PC-3 (cell line): ENCODE results near the gene PF4V1. TPM values are rescaled to one million over a fixed set of nuclear protein-coding genes. Genes with fewer than 3 reads are reported as not detected.

ENCODE experiments used
- ATAC-seq: fragments of 200-7000 bp; cut with Tn5 transposase; 2 replicates; pipeline ENCODE4 v1.9.1; 2020; ENCODE audit warnings: mild to moderate bottlenecking, moderate library complexity
- BruUV-seq: library from RNA; stranded (reverse); fragments of 400-500 nt; replicated peaks from 2 replicates; lab custom pipeline; 2021; lab: Mats Ljungman, UMichigan
- CTCF ChIA-PET: fragments of 300-600 bp; sonication (Branson Sonifier 250); formaldehyde crosslinking; loops from one replicate; lab custom pipeline; 2022; ENCODE audit warnings: antibody characterized with exemption; lab: Charles Lee
- POLR2A ChIA-PET: fragments of 300-600 bp; sonication (Branson Sonifier 250); formaldehyde crosslinking; loops from one replicate; lab custom pipeline; 2022; ENCODE audit warnings: antibody characterized with exemption; ENCODE audit not compliant: unreplicated experiment; lab: Charles Lee
- DNase-seq: peaks from one replicate; pipeline ENCODE4 v3.0.0-alpha.2; 2015
- H2AFZ ChIP-seq: fragments of 300-600 bp; sonication (generic); 2 replicates; pipeline ENCODE4 v1.6.0; 2016; ENCODE audit warnings: antibody characterized with exemption, low read length
- H3F3A ChIP-seq: fragments of 300-600 bp; sonication (generic); one replicate; pipeline ENCODE4 v1.6.0; 2017; ENCODE audit warnings: antibody characterized with exemption, low read length, control low read depth, mild to moderate bottlenecking; ENCODE audit not compliant: unreplicated experiment
- H3K27ac ChIP-seq: fragments of 300-600 bp; sonication (generic); 2 replicates; pipeline ENCODE4 v1.5.1; 2016; ENCODE audit warnings: mild to moderate bottlenecking, low read length
- H3K27me3 ChIP-seq: fragments of 300-600 bp; sonication (generic); 2 replicates; pipeline ENCODE4 v1.6.1; 2016; ENCODE audit warnings: low read length, mixed read lengths
- H3K36me3 ChIP-seq: fragments of 300-600 bp; sonication (generic); 2 replicates; pipeline ENCODE4 v1.6.1; 2016; ENCODE audit warnings: low read depth, mixed run types, low read length, mixed read lengths
- H3K4me1 ChIP-seq: fragments of 300-600 bp; sonication (generic); 2 replicates; pipeline ENCODE4 v1.5.1; 2016; ENCODE audit warnings: low read length; ENCODE audit not compliant: insufficient read depth
- H3K4me2 ChIP-seq: fragments of 300-600 bp; sonication (generic); 2 replicates; pipeline ENCODE4 v1.6.0; 2016; ENCODE audit warnings: low read length
- H3K4me3 ChIP-seq: fragments of 300-600 bp; sonication (generic); 2 replicates; pipeline ENCODE4 v1.5.1; 2016; ENCODE audit warnings: mild to moderate bottlenecking, low read length, mixed read lengths
- H3K79me2 ChIP-seq: fragments of 300-600 bp; sonication (generic); 2 replicates; pipeline ENCODE4 v1.6.1; 2017; ENCODE audit warnings: low read length, mixed read lengths
- H3K9ac ChIP-seq: fragments of 300-600 bp; sonication (generic); 2 replicates; pipeline ENCODE4 v1.6.0; 2016; ENCODE audit warnings: mild to moderate bottlenecking, low read length
- H3K9me2 ChIP-seq: fragments of 300-600 bp; sonication (generic); replicated peaks from 2 replicates; pipeline ENCODE4 v1.6.1; 2016; ENCODE audit warnings: mixed run types, low read length, mixed read lengths
- H3K9me3 ChIP-seq: fragments of 300-600 bp; sonication (generic); 2 replicates; pipeline ENCODE4 v1.6.1; 2016; ENCODE audit warnings: low read length, mixed read lengths
- H4K20me1 ChIP-seq: fragments of 300-600 bp; sonication (generic); 2 replicates; pipeline ENCODE4 v1.6.1; 2016; ENCODE audit warnings: low read length, mixed read lengths
- EZH2 ChIP-seq: fragments of 300-600 bp; sonication (generic); IDR thresholded peaks from one replicate; pipeline ENCODE4 v1.6.1; 2017; ENCODE audit warnings: antibody characterized with exemption, mild to moderate bottlenecking, low read length; ENCODE audit not compliant: unreplicated experiment
- EZH2phosphoT487 ChIP-seq: fragments of 300-600 bp; sonication (generic); IDR thresholded peaks from 2 replicates; pipeline ENCODE4 v1.6.1; 2018; ENCODE audit warnings: mild to moderate bottlenecking, antibody characterized with exemption, low read length, borderline replicate concordance
- intact Hi-C: fragments of 100-400 bp; cut with micrococcal nuclease; formaldehyde crosslinking; loops from 2 replicates; pipeline ENCODE4 v1.9.0; 2023
- total RNA-seq: library from RNA; depleted of rRNA; stranded (reverse); fragments of >200 nt; gene quantifications from 2 replicates; pipeline ENCODE4 v1.2.3, GENCODE V29; 2014
- TF ChIP-seq, protein P1 (sequence below): fragments of 300-600 bp; sonication (generic); conservative IDR thresholded peaks from 2 replicates; pipeline ENCODE4 v1.5.1; 2017; ENCODE audit warnings: antibody characterized with exemption, low read depth, mild to moderate bottlenecking, low read length

The PF4V1 gene
- total RNA-seq, 1 experiment from 2014 or later, result not detected

DNA sequence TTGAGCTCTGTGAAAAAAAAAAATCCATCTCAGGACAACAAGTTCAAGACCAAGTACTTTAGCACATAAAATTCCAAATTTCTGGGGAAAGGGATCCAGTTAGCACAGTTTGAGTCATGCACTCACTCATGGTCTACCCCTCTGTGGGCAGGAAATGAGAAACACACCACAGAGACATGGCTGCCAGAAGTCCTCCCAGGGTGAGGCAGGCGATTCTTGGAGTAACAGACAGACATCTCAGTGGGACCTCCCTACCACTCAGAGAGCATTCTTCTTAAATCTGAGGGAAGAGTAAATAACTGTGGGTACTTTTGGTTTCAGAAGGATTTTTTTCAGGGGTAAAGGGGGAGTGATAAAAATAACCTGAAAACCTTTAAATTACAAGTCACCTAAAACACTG, 30.2 kb downstream of the PF4V1 start:
- Histone ChIP-seq H3K4me2 (peak overlapping the region; percentile 27), H2AFZ (peak overlapping the region; percentile 29; the same call in 1 of the 2 replicates), H3K27me3 (no peaks in the 10 kb centered on the region)

DNA sequence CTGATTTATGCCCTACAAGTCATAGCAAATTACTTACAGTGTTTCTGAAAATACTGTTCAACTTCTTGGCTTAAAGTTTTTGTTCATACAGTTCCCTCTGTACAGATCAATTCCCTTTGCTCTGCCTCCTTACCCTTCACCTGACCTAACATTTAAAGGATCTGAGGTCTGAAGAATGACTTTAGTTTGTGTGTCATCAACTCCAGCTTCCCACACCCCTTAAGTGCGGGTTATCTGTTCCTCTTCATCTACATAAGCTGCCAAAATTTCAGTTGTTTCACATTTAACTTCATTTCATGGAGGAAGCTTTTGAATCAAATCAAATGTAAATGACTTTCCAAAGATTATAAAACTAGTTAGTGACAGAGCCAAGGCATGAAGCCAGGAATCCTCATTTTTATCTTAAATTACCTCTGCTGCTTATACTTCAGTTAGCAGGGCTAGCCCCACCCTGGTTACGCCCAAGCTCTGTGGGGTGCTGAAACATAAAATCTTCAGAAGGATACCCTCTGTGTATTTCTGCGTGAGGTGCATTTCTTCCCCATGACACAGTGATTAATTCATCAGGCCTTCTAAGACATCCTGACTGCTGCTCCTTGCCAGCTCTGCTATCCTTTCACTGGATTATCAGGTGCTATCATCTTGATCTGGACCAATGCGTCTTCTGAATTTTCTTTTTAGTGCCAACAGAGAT, 32.6 kb downstream of the PF4V1 start:
- Histone ChIP-seq H3K9me2 (no peaks in the 10 kb centered on the region; the same call in 1 of the 2 replicates), H3K4me3 (peak overlapping the region; percentile 34), H3K9me3 (no peaks in the 10 kb centered on the region), H3K27ac (peak overlapping the region; percentile 63), H3F3A (peaks cover 3% of the 10 kb centered on the region), H3K4me2 (peak overlapping the region; percentile 70), H3K9ac (peak overlapping the region; percentile 1; the same call in 1 of the 2 replicates), H3K4me1 (peaks cover 53% of the 10 kb centered on the region), H4K20me1 (no peaks in the 10 kb centered on the region), H2AFZ (peak overlapping the region; percentile 71), H3K27me3 (no peaks in the 10 kb centered on the region), H3K36me3 (no peaks in the 10 kb centered on the region), H3K79me2 (no peaks in the 10 kb centered on the region)
- DNase-seq (peak; percentile 88), ATAC-seq (peak; percentile 91)
- ChIA-PET POLR2A (interaction anchor here (0.7 kb wide), 1 partner anchor 32 kb away, joined by 3 read pairs; no protein-coding TSS in a partner anchor), CTCF (no interaction called here)
- BruUV-seq, result no TSS peak
- intact Hi-C loops, result no loop called here
- TF ChIP-seq EZH2phosphoT487 (no peak), EZH2 (no peak)
- TF ChIP-seq, protein P1, sequence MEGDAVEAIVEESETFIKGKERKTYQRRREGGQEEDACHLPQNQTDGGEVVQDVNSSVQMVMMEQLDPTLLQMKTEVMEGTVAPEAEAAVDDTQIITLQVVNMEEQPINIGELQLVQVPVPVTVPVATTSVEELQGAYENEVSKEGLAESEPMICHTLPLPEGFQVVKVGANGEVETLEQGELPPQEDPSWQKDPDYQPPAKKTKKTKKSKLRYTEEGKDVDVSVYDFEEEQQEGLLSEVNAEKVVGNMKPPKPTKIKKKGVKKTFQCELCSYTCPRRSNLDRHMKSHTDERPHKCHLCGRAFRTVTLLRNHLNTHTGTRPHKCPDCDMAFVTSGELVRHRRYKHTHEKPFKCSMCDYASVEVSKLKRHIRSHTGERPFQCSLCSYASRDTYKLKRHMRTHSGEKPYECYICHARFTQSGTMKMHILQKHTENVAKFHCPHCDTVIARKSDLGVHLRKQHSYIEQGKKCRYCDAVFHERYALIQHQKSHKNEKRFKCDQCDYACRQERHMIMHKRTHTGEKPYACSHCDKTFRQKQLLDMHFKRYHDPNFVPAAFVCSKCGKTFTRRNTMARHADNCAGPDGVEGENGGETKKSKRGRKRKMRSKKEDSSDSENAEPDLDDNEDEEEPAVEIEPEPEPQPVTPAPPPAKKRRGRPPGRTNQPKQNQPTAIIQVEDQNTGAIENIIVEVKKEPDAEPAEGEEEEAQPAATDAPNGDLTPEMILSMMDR, result no peak

More for the DNA sequence above, 30.2 kb downstream of the PF4V1 start:
- H3K79me2 ChIP-seq, result no peaks in the 10 kb centered on the region
- no peaks in the 10 kb centered on the region for H3K36me3 ChIP-seq
- H3K9me2 ChIP-seq, result no peaks in the 10 kb centered on the region; the same call in 1 of the 2 replicates
- peaks cover 45% of the 10 kb centered on the region for H3K4me1 ChIP-seq
- peak overlapping the region; percentile 10; the same call in 1 of the 2 replicates for H3K9ac ChIP-seq
- POLR2A ChIA-PET, result no interaction called here
- peak overlapping the region; percentile 33 for H3K27ac ChIP-seq
- H4K20me1 ChIP-seq, result no peaks in the 10 kb centered on the region
- BruUV-seq, result no TSS peak
- CTCF ChIA-PET, result interaction anchor here (0.6 kb wide), 1 partner anchor 660 kb away, joined by 3 read pairs; no protein-coding TSS in a partner anchor
- H3K4me3 ChIP-seq, result no peak overlapping the region
- intact Hi-C loops, result no loop called here
- H3K9me3 ChIP-seq, result no peaks in the 10 kb centered on the region
- DNase-seq (peak; percentile 84), ATAC-seq (peak; percentile 72)
- TF ChIP-seq EZH2phosphoT487 (no peak), EZH2 (no peak)
- TF ChIP-seq, protein P1, result no peak
- peaks cover 3% of the 10 kb centered on the region for H3F3A ChIP-seq

DNA sequence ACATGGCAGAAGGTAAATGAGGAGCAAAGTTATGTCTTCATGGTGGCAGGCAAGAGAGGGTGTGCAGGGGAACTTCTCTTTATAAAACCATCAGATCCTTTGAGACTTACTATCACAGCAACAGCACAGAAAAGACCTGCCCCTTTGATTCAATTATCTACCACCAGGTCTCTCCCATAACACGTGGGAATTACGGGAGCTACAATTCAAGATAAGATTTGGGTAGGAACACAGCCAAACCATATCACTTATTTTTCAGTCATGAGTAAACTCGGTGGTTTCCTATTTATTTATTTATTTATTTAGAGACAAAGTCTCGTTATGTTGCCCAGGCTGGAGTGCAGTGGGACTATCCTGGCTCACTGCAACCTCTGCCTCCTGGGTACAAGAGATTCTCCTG, 38.2 kb downstream of the PF4V1 start:
- no peak overlapping the region for H3K4me2 ChIP-seq
- no peaks in the 10 kb centered on the region for H4K20me1 ChIP-seq
- TF ChIP-seq, protein P1, result no peak
- TF ChIP-seq EZH2, result no peak
- no peak for TF ChIP-seq EZH2phosphoT487
- BruUV-seq, result no TSS peak
- no peaks in the 10 kb centered on the region for H3K27me3 ChIP-seq
- no peak overlapping the region for H3K4me3 ChIP-seq
- H3K9me2 ChIP-seq, result 0 out of 2 replicates have a peak, but pooled peaks cover 4% of the 10 kb centered on the region
- no peak overlapping the region for H2AFZ ChIP-seq
- H3K4me1 ChIP-seq, result peaks cover 29% of the 10 kb centered on the region
- no peaks in the 10 kb centered on the region for H3K79me2 ChIP-seq
- no peaks in the 10 kb centered on the region for H3K9me3 ChIP-seq
- no peaks in the 10 kb centered on the region for H3F3A ChIP-seq
- intact Hi-C loops, result loop anchor here (2.0 kb wide), 1 partner anchor 25 kb away; no protein-coding TSS in a partner anchor
- ChIA-PET POLR2A (no interaction called here), CTCF (no interaction called here)
- H3K9ac ChIP-seq, result no peak overlapping the region
- H3K27ac ChIP-seq, result no peak overlapping the region
- H3K36me3 ChIP-seq, result no peaks in the 10 kb centered on the region
- no peak for DNase-seq
- no peak for ATAC-seq
